NCI-H2171 (cell line): ENCODE measurements around the gene PSD2.

Experiments used
- DNase-seq: peaks from one replicate; lab custom pipeline; 2025; lab: John Stamatoyannopoulos, UW

The PSD2 gene

GRCh38 chr5:139811274-139811607, 15.6 kb downstream of the PSD2 start:
- no peak for DNase-seq

- no peak for DNase-seq
These were observed 16.7 kb downstream of the PSD2 start for GRCh38 chr5:139812323-139812722.

- no peak for DNase-seq
These were observed 17.5 kb downstream of the PSD2 start for GRCh38 chr5:139812836-139813805.

- no peak for DNase-seq
These were observed 18.6 kb downstream of the PSD2 start for GRCh38 chr5:139814191-139814601.

GRCh38 chr5:139814704-139815280, 19.2 kb downstream of the PSD2 start:
- no peak for DNase-seq

- no peak for DNase-seq
These were observed 21.0 kb downstream of the PSD2 start for GRCh38 chr5:139816566-139816965.

GRCh38 chr5:139817362-139817761, 21.8 kb downstream of the PSD2 start:
- DNase-seq, result no peak

GRCh38 chr5:139817970-139818369, 22.4 kb downstream of the PSD2 start:
- DNase-seq, result no peak

GRCh38 chr5:139820130-139820529, 24.5 kb downstream of the PSD2 start:
- DNase-seq, result no peak

- DNase-seq, result no peak
These were observed 25.0 kb downstream of the PSD2 start for GRCh38 chr5:139820606-139821005.

GRCh38 chr5:139821806-139822552, 26.4 kb downstream of the PSD2 start:
- DNase-seq, result no peak

- DNase-seq, result no peak
These were observed 27.2 kb downstream of the PSD2 start for GRCh38 chr5:139822553-139823425.

- DNase-seq, result no peak
These were observed 28.2 kb downstream of the PSD2 start for GRCh38 chr5:139823757-139824355.

- DNase-seq, result no peak
These were observed 30.1 kb downstream of the PSD2 start for GRCh38 chr5:139825690-139826089.

- DNase-seq, result no peak
These were observed 32.7 kb downstream of the PSD2 start for GRCh38 chr5:139828207-139828895.

- DNase-seq, result no peak
These were observed 33.9 kb downstream of the PSD2 start for GRCh38 chr5:139829471-139829870.

GRCh38 chr5:139831624-139832023, 36.0 kb downstream of the PSD2 start:
- DNase-seq, result no peak

GRCh38 chr5:139833525-139833924, 37.9 kb downstream of the PSD2 start:
- no peak for DNase-seq

GRCh38 chr5:139835656-139836055, 40.0 kb downstream of the PSD2 start:
- DNase-seq, result no peak

- no peak for DNase-seq
These were observed 41.0 kb downstream of the PSD2 start for GRCh38 chr5:139836469-139837208.
